ENCODE results near the gene ANKS1A.

DNA sequence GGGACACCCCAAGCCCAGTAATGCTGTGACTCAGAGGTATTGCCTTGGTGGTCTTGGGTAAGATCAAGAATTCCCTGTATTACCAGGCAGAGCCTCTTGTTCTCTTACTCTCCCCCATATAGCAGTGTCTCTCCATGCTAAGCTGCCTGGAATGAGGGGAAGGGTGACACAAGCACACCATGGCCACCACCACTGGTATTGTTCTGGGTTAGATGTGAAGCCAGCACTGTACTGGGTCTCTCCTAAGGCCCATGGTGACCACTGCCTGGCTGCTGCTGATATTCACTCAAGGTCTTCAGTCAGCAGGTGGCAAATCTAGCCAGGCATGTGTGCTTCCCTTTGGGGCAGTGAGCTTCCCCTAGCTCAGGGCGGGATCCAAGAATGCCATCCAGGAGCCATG, 37.7 kb upstream of the ANKS1A start:
- no peak for TF ChIP-seq EZH2 (IDR thresholded peaks at IDR 0.05)
- TF ChIP-seq, protein P1, sequence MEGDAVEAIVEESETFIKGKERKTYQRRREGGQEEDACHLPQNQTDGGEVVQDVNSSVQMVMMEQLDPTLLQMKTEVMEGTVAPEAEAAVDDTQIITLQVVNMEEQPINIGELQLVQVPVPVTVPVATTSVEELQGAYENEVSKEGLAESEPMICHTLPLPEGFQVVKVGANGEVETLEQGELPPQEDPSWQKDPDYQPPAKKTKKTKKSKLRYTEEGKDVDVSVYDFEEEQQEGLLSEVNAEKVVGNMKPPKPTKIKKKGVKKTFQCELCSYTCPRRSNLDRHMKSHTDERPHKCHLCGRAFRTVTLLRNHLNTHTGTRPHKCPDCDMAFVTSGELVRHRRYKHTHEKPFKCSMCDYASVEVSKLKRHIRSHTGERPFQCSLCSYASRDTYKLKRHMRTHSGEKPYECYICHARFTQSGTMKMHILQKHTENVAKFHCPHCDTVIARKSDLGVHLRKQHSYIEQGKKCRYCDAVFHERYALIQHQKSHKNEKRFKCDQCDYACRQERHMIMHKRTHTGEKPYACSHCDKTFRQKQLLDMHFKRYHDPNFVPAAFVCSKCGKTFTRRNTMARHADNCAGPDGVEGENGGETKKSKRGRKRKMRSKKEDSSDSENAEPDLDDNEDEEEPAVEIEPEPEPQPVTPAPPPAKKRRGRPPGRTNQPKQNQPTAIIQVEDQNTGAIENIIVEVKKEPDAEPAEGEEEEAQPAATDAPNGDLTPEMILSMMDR (IDR thresholded peaks at IDR 0.05): no peak

Data from neural progenitor cell (in vitro differentiated cells).